ENCODE results near the gene PSD4. TPM values are rescaled to one million over a fixed set of nuclear protein-coding genes. Genes with fewer than 3 reads are reported as not detected.

Gene PSD4
- total RNA-seq, 1 experiment from 2014 or later: 12.6 TPM

- TF ChIP-seq ZBTB33 (IDR thresholded peaks at IDR 0.05; ENCODE audit: extremely low read depth, insufficient replicate concordance, low read length) (no peak), SRF (IDR thresholded peaks at IDR 0.05; ENCODE audit: low read depth) (no peak)
These were observed 71.5 kb downstream of the PSD4 start (continued) for GRCh38 chr2:113245276-113245711.

DNA sequence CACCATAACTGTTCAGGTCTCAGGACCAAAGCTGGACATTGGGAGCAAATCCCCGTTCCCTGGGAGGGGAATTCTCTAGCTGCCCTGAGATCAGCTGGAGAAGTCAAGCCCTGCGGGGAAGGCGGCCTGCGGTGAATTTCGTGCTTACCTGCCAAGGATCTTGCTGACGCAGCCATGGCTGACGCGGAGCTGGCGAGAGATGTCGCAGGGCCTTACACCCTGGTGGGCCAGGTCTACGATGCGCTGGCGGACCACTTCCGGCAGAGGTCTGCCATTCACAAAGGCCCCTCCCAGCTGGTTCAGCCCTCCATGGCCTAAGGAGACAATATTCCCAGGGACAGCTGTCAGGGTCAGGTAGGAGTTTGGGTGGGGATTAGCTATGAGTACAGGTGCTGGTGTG is 72.8 kb downstream of the PSD4 start:
- intact Hi-C loops (cut with micrococcal nuclease): no loop called here
- Histone ChIP-seq H3K9ac (ENCODE audit: low read length) (no peak overlapping the region), H3K9me2 (ENCODE audit: insufficient read depth) (no peaks in the 10 kb centered on the region), H3K36me3 (ENCODE audit: control insufficient read depth in 1 of 2, insufficient read depth in 2 of 2, low read length in 2 of 2) (peaks cover 0 to 11% of the 10 kb centered on the region in 2 experiments; a peak in 1 of 4 replicates), H2AFZ (ENCODE audit: low read depth, low read length, poor library complexity, severe bottlenecking) (no peak overlapping the region), H3K4me1 (ENCODE audit: control insufficient read depth in 1 of 2, insufficient read depth in 2 of 2, low read length in 2 of 2) (peaks cover 7 to 31% of the 10 kb centered on the region in 2 experiments), H3K27me3 (ENCODE audit: insufficient read depth, low read length) (no peaks in the 10 kb centered on the region), H3K4me3 (replicated peaks in 1 of 2; ENCODE audit: low read depth in 1 of 2, low read length in 2 of 2) (no peak overlapping the region), H3K9me3 (ENCODE audit: control insufficient read depth in 1 of 2, insufficient read depth in 1 of 2, low read depth in 1 of 2, low read length in 2 of 2) (no peaks in the 10 kb centered on the region), H3K27ac (ENCODE audit: low read depth, low read length) (no peak overlapping the region), H4K20me1 (ENCODE audit: insufficient read depth) (no peaks in the 10 kb centered on the region), H3K79me2 (ENCODE audit: insufficient read depth, low read length) (peaks cover 14% of the 10 kb centered on the region), H3K4me2 (ENCODE audit: low read length) (no peak overlapping the region)
- DNase-seq (ENCODE audit: low read depth, low spot score) (no peak), ATAC-seq (no peak)
- TF ChIP-seq TCF7L2 (IDR thresholded peaks at IDR 0.05; ENCODE audit: borderline replicate concordance, extremely low read depth, insufficient read depth, insufficient read length): no peak
- TF ChIP-seq JUND (IDR thresholded peaks at IDR 0.05): no peak
- no peak for TF ChIP-seq POLR2A (IDR thresholded peaks at IDR 0.05; ENCODE audit: borderline replicate concordance, extremely low read depth, insufficient read depth, insufficient read length)
- TF ChIP-seq ZNF274 (IDR thresholded peaks at IDR 0.05; ENCODE audit: low read depth, low read length): no peak
- TF ChIP-seq EGR1 (IDR thresholded peaks at IDR 0.05; ENCODE audit: low read depth): no peak
- no peak for TF ChIP-seq YY1 (IDR thresholded peaks at IDR 0.05; ENCODE audit: extremely low read depth, insufficient replicate concordance, low read depth, low read length)
- TF ChIP-seq ZBTB33 (IDR thresholded peaks at IDR 0.05; ENCODE audit: extremely low read depth, insufficient replicate concordance, low read length): no peak
- TF ChIP-seq, protein P1, sequence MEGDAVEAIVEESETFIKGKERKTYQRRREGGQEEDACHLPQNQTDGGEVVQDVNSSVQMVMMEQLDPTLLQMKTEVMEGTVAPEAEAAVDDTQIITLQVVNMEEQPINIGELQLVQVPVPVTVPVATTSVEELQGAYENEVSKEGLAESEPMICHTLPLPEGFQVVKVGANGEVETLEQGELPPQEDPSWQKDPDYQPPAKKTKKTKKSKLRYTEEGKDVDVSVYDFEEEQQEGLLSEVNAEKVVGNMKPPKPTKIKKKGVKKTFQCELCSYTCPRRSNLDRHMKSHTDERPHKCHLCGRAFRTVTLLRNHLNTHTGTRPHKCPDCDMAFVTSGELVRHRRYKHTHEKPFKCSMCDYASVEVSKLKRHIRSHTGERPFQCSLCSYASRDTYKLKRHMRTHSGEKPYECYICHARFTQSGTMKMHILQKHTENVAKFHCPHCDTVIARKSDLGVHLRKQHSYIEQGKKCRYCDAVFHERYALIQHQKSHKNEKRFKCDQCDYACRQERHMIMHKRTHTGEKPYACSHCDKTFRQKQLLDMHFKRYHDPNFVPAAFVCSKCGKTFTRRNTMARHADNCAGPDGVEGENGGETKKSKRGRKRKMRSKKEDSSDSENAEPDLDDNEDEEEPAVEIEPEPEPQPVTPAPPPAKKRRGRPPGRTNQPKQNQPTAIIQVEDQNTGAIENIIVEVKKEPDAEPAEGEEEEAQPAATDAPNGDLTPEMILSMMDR (IDR thresholded peaks at IDR 0.05 in 2 of 3, conservative IDR thresholded peaks at IDR 0.05 in 1 of 3; ENCODE audit: borderline replicate concordance in 1 of 3, insufficient read depth in 1 of 3, low read depth in 2 of 3, low read length in 2 of 3): no peak
- TF ChIP-seq MAX (IDR thresholded peaks at IDR 0.05): no peak
- ChIA-PET POLR2A (no interaction called here), CTCF (interaction anchor here (1.0 to 2.6 kb wide), 4 partner anchors 11 to 124 kb away, joined by 3 to 17 read pairs (median 5); no protein-coding TSS in a partner anchor), RAD21 (ENCODE audit: low non-redundant PET in 1 of 2, low total read pairs in 2 of 2, uncharacterized antibody in 2 of 2, unreplicated experiment in 2 of 2) (no interaction called here)
- BruUV-seq (replicated peaks): no TSS peak

Measured in HCT116 (cell line).